ENCODE measurements around the gene ZXDB.

- TF ChIP-seq POLR2A (IDR thresholded peaks at IDR 0.05) (no peak), CTCF (IDR thresholded peaks at IDR 0.05) (no peak), EP300 (IDR thresholded peaks at IDR 0.05) (no peak), POLR2AphosphoS5 (IDR thresholded peaks at IDR 0.05) (no peak)
These were observed 15.7 kb downstream of the ZXDB start for GRCh38 chrX:57607295-57608187.

Measured in sigmoid colon (tissue), 4 donors.